ENCODE data around the gene AUTS2. TPM values are rescaled to one million over a fixed set of nuclear protein-coding genes. Genes with fewer than 3 reads are reported as not detected.

The AUTS2 gene
- total RNA-seq, 1 donor from 2014 or later: 80.6 TPM

- Mint-ChIP-seq H3K27me3 (ENCODE audit: unreplicated experiment) (no peaks in the 10 kb centered on the region), H3K4me3 (ENCODE audit: unreplicated experiment) (no peak overlapping the region), H3K36me3 (ENCODE audit: unreplicated experiment) (peaks cover 5% of the 10 kb centered on the region), H3K4me1 (ENCODE audit: unreplicated experiment) (peaks cover 29% of the 10 kb centered on the region), H3K27ac (ENCODE audit: unreplicated experiment) (no peak overlapping the region), H3K9me3 (ENCODE audit: unreplicated experiment) (peaks cover 7% of the 10 kb centered on the region)
- no peak for DNase-seq (ENCODE audit: extremely low spot score, unreplicated experiment)
- no peak for TF ChIP-seq CTCF (IDR thresholded peaks at IDR 0.05)
Observed at GRCh38 chr7:70177166-70177565, 578.9 kb downstream of the AUTS2 start.

- Mint-ChIP-seq H3K4me1 (ENCODE audit: unreplicated experiment) (peaks cover 27% of the 10 kb centered on the region), H3K36me3 (ENCODE audit: unreplicated experiment) (peaks cover 5% of the 10 kb centered on the region), H3K27ac (ENCODE audit: unreplicated experiment) (no peak overlapping the region), H3K27me3 (ENCODE audit: unreplicated experiment) (no peaks in the 10 kb centered on the region), H3K4me3 (ENCODE audit: unreplicated experiment) (no peak overlapping the region), H3K9me3 (ENCODE audit: unreplicated experiment) (peaks cover 7% of the 10 kb centered on the region)
- TF ChIP-seq CTCF (IDR thresholded peaks at IDR 0.05): no peak
- DNase-seq (ENCODE audit: extremely low spot score, unreplicated experiment): no peak
Observed at GRCh38 chr7:70178211-70178610, 579.9 kb downstream of the AUTS2 start.

- no peak for TF ChIP-seq CTCF (IDR thresholded peaks at IDR 0.05)
- DNase-seq (ENCODE audit: extremely low spot score, unreplicated experiment): no peak
- Mint-ChIP-seq H3K4me1 (ENCODE audit: unreplicated experiment) (peaks cover 32% of the 10 kb centered on the region), H3K9me3 (ENCODE audit: unreplicated experiment) (peaks cover 7% of the 10 kb centered on the region), H3K27me3 (ENCODE audit: unreplicated experiment) (no peaks in the 10 kb centered on the region), H3K4me3 (ENCODE audit: unreplicated experiment) (no peak overlapping the region), H3K36me3 (ENCODE audit: unreplicated experiment) (peaks cover 5% of the 10 kb centered on the region), H3K27ac (ENCODE audit: unreplicated experiment) (peak overlapping the region; percentile 78)
Observed at GRCh38 chr7:70178787-70179186, 580.5 kb downstream of the AUTS2 start.

- TF ChIP-seq CTCF (IDR thresholded peaks at IDR 0.05): no peak
- no peaks in the 10 kb centered on the region for H3K27me3 Mint-ChIP-seq (ENCODE audit: unreplicated experiment)
- no peaks in the 10 kb centered on the region for H3K36me3 Mint-ChIP-seq (ENCODE audit: unreplicated experiment)
- no peaks in the 10 kb centered on the region for H3K9me3 Mint-ChIP-seq (ENCODE audit: unreplicated experiment)
- H3K4me1 Mint-ChIP-seq (ENCODE audit: unreplicated experiment): peaks cover 37% of the 10 kb centered on the region
- no peak overlapping the region for H3K27ac Mint-ChIP-seq (ENCODE audit: unreplicated experiment)
- H3K4me3 Mint-ChIP-seq (ENCODE audit: unreplicated experiment): no peak overlapping the region
- no peak for DNase-seq (ENCODE audit: extremely low spot score, unreplicated experiment)
Observed at GRCh38 chr7:70182521-70182920, 584.2 kb downstream of the AUTS2 start.

GRCh38 chr7:70183278-70183677 lies 585.0 kb downstream of the AUTS2 start:
- H3K4me3 Mint-ChIP-seq (ENCODE audit: unreplicated experiment): no peak overlapping the region
- DNase-seq (ENCODE audit: extremely low spot score, unreplicated experiment): no peak
- H3K27ac Mint-ChIP-seq (ENCODE audit: unreplicated experiment): no peak overlapping the region

More at GRCh38 chr7:70183278-70183677, 585.0 kb downstream of the AUTS2 start:
- peaks cover 3% of the 10 kb centered on the region for H3K9me3 Mint-ChIP-seq (ENCODE audit: unreplicated experiment)
- peaks cover 2% of the 10 kb centered on the region for H3K36me3 Mint-ChIP-seq (ENCODE audit: unreplicated experiment)
- no peaks in the 10 kb centered on the region for H3K27me3 Mint-ChIP-seq (ENCODE audit: unreplicated experiment)
- peaks cover 34% of the 10 kb centered on the region for H3K4me1 Mint-ChIP-seq (ENCODE audit: unreplicated experiment)
- no peak for TF ChIP-seq CTCF (IDR thresholded peaks at IDR 0.05)
